HTERT RPE-1 (cell line): ENCODE measurements around the gene PRKAB1.
"Not testable (repeated sequence)": the region's sequence is repeated elsewhere in the genome, so short reads cannot be mapped to it uniquely, and the experiment has no call there.

Experiments
- in situ Hi-C: fragments of 300-500 bp; cut with MboI; formaldehyde crosslinking; loops from 4 replicates; pipeline ENCODE4 v1.14.3; 2020; ENCODE audit warnings: low sequenced_read_pairs

PRKAB1 gene

GRCh38 chr12:119683816-119684215 lies 15.9 kb downstream of the PRKAB1 start:
- in situ Hi-C loops: no loop called here

- in situ Hi-C loops: no loop called here
Observed at GRCh38 chr12:119684711-119685369, 16.9 kb downstream of the PRKAB1 start.

- in situ Hi-C loops: no loop called here
Observed at GRCh38 chr12:119685375-119685774, 17.4 kb downstream of the PRKAB1 start.

DNA sequence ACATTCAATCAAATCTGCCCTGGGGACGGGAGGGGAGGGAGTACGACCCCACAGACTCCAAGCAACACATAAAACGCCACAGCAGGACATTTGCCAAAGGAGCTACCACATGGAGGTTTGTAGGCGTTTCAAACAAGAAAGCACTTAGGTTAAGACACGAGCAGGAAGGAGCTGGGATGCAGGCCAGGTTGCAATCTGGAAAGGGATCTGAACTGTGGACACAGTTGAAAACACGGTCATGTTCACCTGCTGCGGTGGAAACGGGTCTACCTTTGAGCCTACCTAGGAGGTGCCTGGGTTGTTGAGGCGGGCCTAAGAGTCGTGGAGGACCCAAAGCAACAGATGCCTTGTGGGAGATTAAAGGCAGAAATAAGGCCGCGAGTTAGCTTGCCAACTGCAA lies 18.4 kb downstream of the PRKAB1 start:
- in situ Hi-C loops: no loop called here

DNA sequence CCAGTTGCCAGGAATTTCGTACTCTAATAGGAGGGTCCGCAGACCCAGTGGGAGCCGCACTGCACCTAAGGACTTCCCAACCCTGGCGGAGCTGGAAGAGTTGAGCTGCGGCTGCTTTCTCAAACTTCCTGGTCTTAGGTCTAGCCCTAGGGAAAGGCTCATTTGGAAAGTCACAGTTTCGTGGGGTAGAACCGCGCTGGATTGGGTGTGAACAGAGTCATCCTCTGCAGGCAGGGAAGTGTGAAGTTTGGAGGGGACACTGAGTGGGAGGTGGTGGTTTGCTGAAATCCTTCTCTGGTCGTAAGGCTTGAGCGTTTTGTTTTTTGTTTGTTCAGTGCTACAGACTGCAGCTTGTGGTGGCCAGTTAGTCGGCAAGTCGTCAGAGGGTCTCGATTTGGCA lies 18.8 kb downstream of the PRKAB1 start:
- in situ Hi-C loops: no loop called here

GRCh38 chr12:119687406-119687805 lies 19.5 kb downstream of the PRKAB1 start:
- in situ Hi-C loops: no loop called here

- in situ Hi-C loops: no loop called here
Observed at GRCh38 chr12:119687879-119688278, 19.9 kb downstream of the PRKAB1 start.

GRCh38 chr12:119689935-119690500 lies 22.1 kb downstream of the PRKAB1 start:
- in situ Hi-C loops: no loop called here

DNA sequence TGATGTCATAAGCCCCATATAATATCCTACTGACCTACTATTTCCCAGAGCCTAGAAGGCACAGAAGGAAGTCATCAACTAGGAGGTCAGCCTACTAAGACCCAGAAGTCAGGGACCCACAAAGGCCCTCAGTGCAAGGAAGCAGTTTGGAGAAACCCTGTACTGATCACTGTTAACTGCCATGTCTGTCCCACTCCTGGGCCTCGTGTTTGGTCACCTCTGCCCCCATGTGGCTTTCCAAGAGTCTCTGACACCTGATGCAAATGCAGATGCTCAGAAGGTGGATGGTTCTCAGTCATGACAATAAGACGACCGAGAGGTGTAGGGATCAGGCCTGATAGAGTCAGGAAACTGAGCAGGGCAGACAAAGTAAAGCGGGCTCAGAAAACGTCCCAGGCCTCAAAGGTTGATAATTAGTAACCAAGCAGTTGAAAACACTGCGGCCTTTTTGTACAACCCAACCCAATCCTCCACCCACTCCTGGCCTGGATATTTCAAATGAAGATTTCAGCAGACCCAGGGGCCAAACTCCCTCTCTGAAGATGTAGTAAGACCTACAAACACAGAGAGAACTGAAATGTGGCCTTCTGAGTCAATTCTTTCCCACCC lies 23.4 kb downstream of the PRKAB1 start:
- in situ Hi-C loops: no loop called here

DNA sequence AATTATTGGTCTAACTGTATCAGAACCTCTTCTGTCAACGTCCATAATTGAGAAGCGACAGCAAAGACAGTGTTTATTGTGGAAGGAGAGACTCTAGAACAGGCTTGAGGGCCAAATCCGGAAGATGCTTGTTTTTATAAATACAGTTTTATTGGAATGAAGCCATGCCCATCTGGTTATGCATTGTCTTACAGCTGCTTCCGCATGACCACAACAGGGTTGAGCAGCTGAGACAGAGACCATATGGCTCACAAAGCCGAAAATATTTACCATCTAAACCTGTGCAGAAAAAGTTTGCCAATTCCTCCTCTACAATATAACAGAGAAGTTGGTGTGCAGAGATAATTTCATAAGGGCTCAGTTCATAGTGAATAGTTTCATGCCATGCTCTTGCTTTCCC lies 24.5 kb downstream of the PRKAB1 start:
- in situ Hi-C loops: no loop called here

DNA sequence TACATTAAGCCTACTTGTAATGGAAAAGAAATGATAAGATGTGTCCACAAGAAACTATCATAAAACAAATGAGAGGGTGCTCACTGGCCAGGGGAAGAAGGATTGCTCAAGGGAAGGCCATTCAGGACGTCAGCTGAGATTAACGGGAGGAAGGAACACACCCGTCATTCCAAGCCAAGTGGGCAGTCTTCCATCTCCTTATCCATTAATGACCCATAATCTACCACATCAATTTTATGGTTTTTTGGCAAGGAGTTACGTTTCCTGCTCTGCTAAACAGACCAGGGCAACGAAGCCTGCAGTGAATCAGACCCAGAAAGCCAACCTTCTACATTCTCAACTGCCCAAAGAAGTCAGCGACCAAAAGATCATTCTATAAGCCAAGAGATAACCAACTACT lies 25.1 kb downstream of the PRKAB1 start:
- in situ Hi-C loops: no loop called here

- in situ Hi-C loops: no loop called here
Observed at GRCh38 chr12:119693511-119693910, 25.6 kb downstream of the PRKAB1 start.

GRCh38 chr12:119694111-119694510 lies 26.2 kb downstream of the PRKAB1 start:
- in situ Hi-C loops: no loop called here

GRCh38 chr12:119695034-119695433 lies 27.1 kb downstream of the PRKAB1 start:
- in situ Hi-C loops: no loop called here

- in situ Hi-C loops: no loop called here
Observed at GRCh38 chr12:119696943-119697342, 29.0 kb downstream of the PRKAB1 start.

DNA sequence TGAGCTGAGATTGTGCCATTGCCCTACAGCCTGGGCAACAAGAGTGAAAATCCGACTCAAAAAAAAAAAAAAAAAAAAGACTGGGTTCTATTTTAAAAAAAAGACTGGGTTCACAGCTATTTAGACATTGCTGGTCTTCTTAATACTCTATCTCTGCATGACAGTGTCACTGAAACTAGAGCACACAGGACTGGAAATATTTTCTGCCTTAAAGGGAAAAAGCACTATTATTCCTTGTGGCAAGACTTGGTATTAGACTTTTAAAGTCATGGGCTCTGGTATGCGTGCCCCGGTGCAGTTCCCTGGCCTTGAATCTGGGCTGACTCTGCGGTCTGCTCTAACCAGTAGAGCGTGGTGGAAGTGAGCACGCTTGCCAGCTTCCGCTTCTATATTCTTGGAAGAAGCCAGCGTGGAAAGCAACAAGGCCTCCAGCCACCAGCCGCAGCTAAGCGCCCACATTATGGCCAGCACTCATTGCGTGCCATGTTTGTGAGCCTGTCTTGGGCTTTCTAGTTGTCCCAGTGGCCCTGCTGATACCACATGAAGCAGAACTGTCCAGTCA lies 31.3 kb downstream of the PRKAB1 start:
- in situ Hi-C loops: no loop called here

GRCh38 chr12:119700078-119700477 lies 32.1 kb downstream of the PRKAB1 start:
- in situ Hi-C loops: no loop called here

DNA sequence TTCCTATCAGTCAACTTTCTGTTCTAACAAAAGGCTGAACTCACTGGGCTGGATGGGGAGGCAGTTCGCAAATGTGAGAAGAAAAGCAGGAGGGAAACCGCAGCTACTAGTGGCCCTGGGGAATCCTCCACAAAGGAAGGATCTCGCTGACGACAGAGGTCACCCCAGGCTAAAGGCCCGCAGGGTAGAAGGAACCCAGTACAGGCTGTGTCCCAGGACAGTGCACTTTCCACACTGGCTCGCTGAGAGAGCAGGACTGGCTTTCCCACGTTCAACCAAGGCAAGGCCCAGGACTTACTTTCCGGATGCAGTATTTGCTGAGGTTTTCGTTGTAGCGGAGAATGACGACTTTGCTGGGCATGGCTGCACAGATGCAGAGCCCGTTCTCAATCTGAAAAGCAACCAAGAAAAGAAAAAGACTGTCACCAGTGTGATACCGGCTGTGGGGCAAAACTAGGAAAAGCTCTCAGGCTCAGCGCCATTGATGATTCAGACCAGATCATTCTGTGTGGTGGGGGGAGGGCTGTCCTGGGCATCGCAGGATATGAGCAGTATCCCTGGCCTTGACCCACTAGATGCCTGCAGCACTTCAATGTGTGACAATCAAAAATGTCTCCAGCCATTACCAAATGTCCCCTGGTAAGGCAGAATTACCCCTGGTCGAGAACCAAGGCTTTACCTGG lies 36.3 kb downstream of the PRKAB1 start:
- in situ Hi-C loops: no loop called here

DNA sequence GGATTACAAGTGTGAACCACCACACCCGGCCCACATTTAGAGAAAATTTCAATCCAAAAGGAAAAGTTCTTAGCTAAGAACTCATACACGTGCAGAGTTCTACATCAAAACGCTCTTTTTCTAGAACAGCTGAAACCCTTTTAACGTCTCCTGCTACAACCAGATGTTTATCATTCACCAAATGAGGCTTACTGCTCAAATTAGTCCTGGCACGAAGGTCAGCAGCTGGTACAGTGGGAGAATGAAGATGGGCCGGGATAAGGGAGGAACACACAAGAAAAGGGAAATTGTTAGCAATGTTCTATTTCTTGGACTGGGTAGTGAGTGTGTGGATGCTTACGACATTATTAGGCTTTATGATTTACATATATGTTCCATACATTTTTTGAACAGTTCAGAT lies 37.2 kb downstream of the PRKAB1 start:
- in situ Hi-C loops: no loop called here

DNA sequence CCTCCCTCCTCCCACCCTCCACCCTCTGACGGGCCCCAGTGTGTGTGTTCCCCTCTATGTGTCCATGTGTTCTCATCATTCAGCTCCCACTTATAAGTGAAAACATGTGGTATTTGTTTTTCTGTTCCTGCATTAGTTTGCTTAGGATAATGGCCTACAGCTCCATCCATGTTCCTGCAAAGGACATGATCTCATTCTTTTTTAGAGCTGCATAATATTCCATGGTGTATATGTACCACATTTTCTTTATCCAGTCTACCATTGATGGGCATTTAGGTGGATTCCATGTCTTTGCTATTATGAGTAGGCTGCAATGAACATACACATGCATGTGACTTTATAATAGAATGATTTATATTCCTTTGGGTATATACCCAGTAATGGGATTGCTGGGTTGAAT lies 38.5 kb downstream of the PRKAB1 start:
- in situ Hi-C loops: not testable (repeated sequence)

- in situ Hi-C loops: no loop called here
Observed at GRCh38 chr12:119710374-119710964, 42.5 kb downstream of the PRKAB1 start.
